Measurements from ENCODE around the gene POLDIP2.
A peak's percentile ranks its signal among the peaks of the same experiment; 100 is the strongest.

- TF ChIP-seq TEAD1 (CRISPR knock-in tag; IDR thresholded peaks at IDR 0.05) (no peak), HEY1 (CRISPR knock-in tag; IDR thresholded peaks at IDR 0.05; ENCODE audit: borderline replicate concordance) (no peak), TCF7 (IDR thresholded peaks at IDR 0.05; ENCODE audit: borderline replicate concordance) (no peak), NBN (IDR thresholded peaks at IDR 0.05; ENCODE audit: low read depth) (no peak), MEF2A (IDR thresholded peaks at IDR 0.05; ENCODE audit: control insufficient read depth, low read depth, low read length) (no peak), ZNF274 (IDR thresholded peaks at IDR 0.05; ENCODE audit: borderline replicate concordance, low read depth, low read length) (no peak), SMC3 (conservative IDR thresholded peaks at IDR 0.05; ENCODE audit: insufficient read depth, low read depth, low read length) (no peak), SPI1 (IDR thresholded peaks at IDR 0.05; ENCODE audit: borderline replicate concordance, low read depth, low read length) (peak; percentile 63; the same call in 1 of the 2 replicates), GABPA (tag; conservative IDR thresholded peaks at IDR 0.05; ENCODE audit: low read depth) (no peak)
- TF ChIP-seq, protein P1, sequence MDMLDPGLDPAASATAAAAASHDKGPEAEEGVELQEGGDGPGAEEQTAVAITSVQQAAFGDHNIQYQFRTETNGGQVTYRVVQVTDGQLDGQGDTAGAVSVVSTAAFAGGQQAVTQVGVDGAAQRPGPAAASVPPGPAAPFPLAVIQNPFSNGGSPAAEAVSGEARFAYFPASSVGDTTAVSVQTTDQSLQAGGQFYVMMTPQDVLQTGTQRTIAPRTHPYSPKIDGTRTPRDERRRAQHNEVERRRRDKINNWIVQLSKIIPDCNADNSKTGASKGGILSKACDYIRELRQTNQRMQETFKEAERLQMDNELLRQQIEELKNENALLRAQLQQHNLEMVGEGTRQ (CRISPR knock-in tag; IDR thresholded peaks at IDR 0.05): no peak
Measured at GRCh38 chr17:28398280-28398981, 41.1 kb upstream of the POLDIP2 start.

Data from K562 (cell line).